Midbrain (tissue), 1 donor: ENCODE results near the gene PPIL1.

Experiments used
- DNase-seq: peaks from one replicate; lab custom pipeline; 2025; lab: John Stamatoyannopoulos, UW

PPIL1 gene

GRCh38 chr6:36855750-36856149, 18.9 kb downstream of the PPIL1 start:
- no peak for DNase-seq

GRCh38 chr6:36853325-36853724, 21.3 kb downstream of the PPIL1 start:
- DNase-seq, result peak; percentile 8

- no peak for DNase-seq
Observed at GRCh38 chr6:36852481-36853147, 22.0 kb downstream of the PPIL1 start.

GRCh38 chr6:36851626-36852025, 23.0 kb downstream of the PPIL1 start:
- DNase-seq, result no peak

GRCh38 chr6:36851149-36851614, 23.4 kb downstream of the PPIL1 start:
- peak; percentile 86 for DNase-seq

- DNase-seq, result no peak
Observed at GRCh38 chr6:36850021-36850420, 24.6 kb downstream of the PPIL1 start.

- DNase-seq, result peak; percentile 9
Observed at GRCh38 chr6:36848658-36849441, 25.8 kb downstream of the PPIL1 start.

GRCh38 chr6:36847991-36848390, 26.6 kb downstream of the PPIL1 start:
- no peak for DNase-seq

- DNase-seq, result no peak
Observed at GRCh38 chr6:36847152-36847551, 27.5 kb downstream of the PPIL1 start.

GRCh38 chr6:36845233-36845632, 29.4 kb downstream of the PPIL1 start:
- no peak for DNase-seq

GRCh38 chr6:36844232-36845170, 30.1 kb downstream of the PPIL1 start:
- DNase-seq, result no peak

GRCh38 chr6:36843170-36843569, 31.4 kb downstream of the PPIL1 start:
- no peak for DNase-seq

- DNase-seq, result no peak
Observed at GRCh38 chr6:36841756-36842155, 32.8 kb downstream of the PPIL1 start.

GRCh38 chr6:36840432-36841403, 33.9 kb downstream of the PPIL1 start:
- no peak for DNase-seq

GRCh38 chr6:36839749-36840431, 34.7 kb downstream of the PPIL1 start:
- no peak for DNase-seq

- DNase-seq, result no peak
Observed at GRCh38 chr6:36838896-36839748, 35.5 kb downstream of the PPIL1 start, which contains the start of gene CPNE5. Gene CPNE5 (minus strand): TSS chr6:36839444. CDS start chr6:36839377, 67 bp downstream.

GRCh38 chr6:36837686-36838085, 36.9 kb downstream of the PPIL1 start:
- no peak for DNase-seq

GRCh38 chr6:36837022-36837339, 37.6 kb downstream of the PPIL1 start:
- no peak for DNase-seq
